ENCODE data around the gene ELOVL4.

- TF ChIP-seq CTCF (optimal IDR thresholded peaks at IDR 0.05 in 1 of 3, IDR thresholded peaks at IDR 0.05 in 1 of 3, conservative IDR thresholded peaks at IDR 0.05 in 1 of 3; ENCODE audit: extremely low read depth in 1 of 3, insufficient read depth in 2 of 3, low read length in 3 of 3) (no peak), EZH2 (IDR thresholded peaks at IDR 0.05; ENCODE audit: low read length) (no peak)
Observed at GRCh38 chr6:79971193-79971592, 23.8 kb upstream of the ELOVL4 start.
